ENCODE data around the gene WDR5.
"Not testable (repeated sequence)": the region's sequence is repeated elsewhere in the genome, so short reads cannot be mapped to it uniquely, and the experiment has no call there.

The WDR5 gene

GRCh38 chr9:134135343-134136117 is at the start of gene WDR5:
TSS of gene WDR5 (plus strand) at chr9:134136082. CDS start at chr9:134139878, 3,796 bp downstream.
- in situ Hi-C loops (cut with MboI; ENCODE audit: low sequenced_read_pairs), result no loop called here

- in situ Hi-C loops (cut with MboI; ENCODE audit: low sequenced_read_pairs), result loop anchor here (25.0 kb wide), 1 partner anchor 301 kb away; no protein-coding TSS in a partner anchor
Observed at GRCh38 chr9:134088063-134088725, 47.7 kb upstream of the WDR5 start.

- in situ Hi-C loops (cut with MboI; ENCODE audit: low sequenced_read_pairs), result loop anchor here (25.0 kb wide), 1 partner anchor 303 kb away; no protein-coding TSS in a partner anchor
Observed at GRCh38 chr9:134089972-134090371, 45.9 kb upstream of the WDR5 start.

GRCh38 chr9:134099123-134099761 is 36.6 kb upstream of the WDR5 start:
- in situ Hi-C loops (cut with MboI; ENCODE audit: low sequenced_read_pairs), result loop anchor here (25.0 kb wide), 1 partner anchor 312 kb away; no protein-coding TSS in a partner anchor

GRCh38 chr9:134100040-134100439 is 35.8 kb upstream of the WDR5 start:
- in situ Hi-C loops (cut with MboI; ENCODE audit: low sequenced_read_pairs), result no loop called here

GRCh38 chr9:134101133-134101532 is 34.7 kb upstream of the WDR5 start:
- in situ Hi-C loops (cut with MboI; ENCODE audit: low sequenced_read_pairs), result not testable (repeated sequence)

- in situ Hi-C loops (cut with MboI; ENCODE audit: low sequenced_read_pairs), result no loop called here
Observed at GRCh38 chr9:134101623-134102149, 34.2 kb upstream of the WDR5 start.

GRCh38 chr9:134103391-134103998 is 32.4 kb upstream of the WDR5 start:
- in situ Hi-C loops (cut with MboI; ENCODE audit: low sequenced_read_pairs), result no loop called here

- in situ Hi-C loops (cut with MboI; ENCODE audit: low sequenced_read_pairs), result no loop called here
Observed at GRCh38 chr9:134111064-134111463, 24.8 kb upstream of the WDR5 start.

GRCh38 chr9:134112561-134112960 is 23.3 kb upstream of the WDR5 start:
- in situ Hi-C loops (cut with MboI; ENCODE audit: low sequenced_read_pairs), result no loop called here

- in situ Hi-C loops (cut with MboI; ENCODE audit: low sequenced_read_pairs), result not testable (repeated sequence)
Observed at GRCh38 chr9:134118972-134119371, 16.9 kb upstream of the WDR5 start.

- in situ Hi-C loops (cut with MboI; ENCODE audit: low sequenced_read_pairs), result no loop called here
Observed at GRCh38 chr9:134123764-134124128, 12.1 kb upstream of the WDR5 start.

- in situ Hi-C loops (cut with MboI; ENCODE audit: low sequenced_read_pairs), result no loop called here
Observed at GRCh38 chr9:134125413-134126095, 10.3 kb upstream of the WDR5 start.

GRCh38 chr9:134126373-134126772 is 9.5 kb upstream of the WDR5 start:
- in situ Hi-C loops (cut with MboI; ENCODE audit: low sequenced_read_pairs), result no loop called here

- in situ Hi-C loops (cut with MboI; ENCODE audit: low sequenced_read_pairs), result no loop called here
Observed at GRCh38 chr9:134127065-134127580, 8.8 kb upstream of the WDR5 start.

- in situ Hi-C loops (cut with MboI; ENCODE audit: low sequenced_read_pairs), result no loop called here
Observed at GRCh38 chr9:134127616-134128015, 8.3 kb upstream of the WDR5 start.

GRCh38 chr9:134128727-134129679 is 6.9 kb upstream of the WDR5 start:
- in situ Hi-C loops (cut with MboI; ENCODE audit: low sequenced_read_pairs), result no loop called here

GRCh38 chr9:134130503-134131375 is 5.1 kb upstream of the WDR5 start:
- in situ Hi-C loops (cut with MboI; ENCODE audit: low sequenced_read_pairs), result no loop called here
